Measurements from ENCODE around the gene TRERF1. TPM values are rescaled to one million over a fixed set of nuclear protein-coding genes. Genes with fewer than 3 reads are reported as not detected.

Gene TRERF1
- total and polyA plus RNA-seq, 2 experiments from 2014 or later: 11.2 to 20.6 TPM

DNA sequence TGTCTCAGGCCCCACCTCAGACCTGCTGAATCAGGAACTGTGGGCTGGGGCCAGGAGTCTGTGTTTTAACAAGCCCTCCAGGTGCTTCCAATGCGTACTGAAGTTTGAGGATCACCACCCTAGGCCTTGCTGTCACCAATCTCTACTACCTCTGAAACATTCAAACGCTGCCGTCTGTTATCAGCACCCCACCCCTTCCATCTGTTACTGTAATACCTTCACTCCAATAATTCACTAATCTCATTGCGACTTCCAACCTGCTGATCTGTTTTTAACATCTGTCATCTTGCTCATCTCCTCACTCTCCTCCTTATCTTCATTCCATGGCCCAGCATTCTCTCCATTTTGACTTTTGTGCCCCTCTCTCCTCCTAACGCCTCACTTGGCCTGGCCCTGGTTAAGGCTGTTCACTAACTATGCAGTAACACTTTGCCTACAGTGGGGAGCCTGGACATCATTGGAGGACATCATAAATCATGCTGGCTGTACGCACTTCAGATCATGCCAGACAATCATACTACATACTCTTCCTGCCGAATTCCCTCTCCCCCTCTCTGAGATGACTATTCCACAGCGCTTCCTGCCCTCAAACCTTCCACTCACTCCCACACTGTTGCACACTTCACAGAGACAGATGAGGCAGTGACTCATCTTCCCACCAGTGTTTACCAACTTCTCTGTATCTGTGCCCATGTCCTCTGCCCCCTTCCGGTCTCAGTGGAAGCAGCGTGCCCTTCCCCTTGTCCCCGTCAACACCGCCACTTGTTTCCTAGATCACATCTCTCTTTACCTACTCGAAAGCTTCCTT, 254.0 kb downstream of the TRERF1 start:
- H3K4me2 ChIP-seq: no peak overlapping the region
- TF ChIP-seq ZNF114 (CRISPR knock-in tag; IDR thresholded peaks at IDR 0.05) (no peak), JUNB (IDR thresholded peaks at IDR 0.05; ENCODE audit: unreplicated experiment) (no peak), EZH2 (IDR thresholded peaks at IDR 0.05; ENCODE audit: low read depth, unreplicated experiment) (no peak), ZNF331 (CRISPR knock-in tag; IDR thresholded peaks at IDR 0.05; ENCODE audit: low read depth) (no peak), REST (IDR thresholded peaks at IDR 0.05; ENCODE audit: unreplicated experiment) (no peak), NANOG (IDR thresholded peaks at IDR 0.05; ENCODE audit: borderline replicate concordance) (no peak), STAT1 (IDR thresholded peaks at IDR 0.05; ENCODE audit: unreplicated experiment) (no peak), POLR2AphosphoS5 (IDR thresholded peaks at IDR 0.05; ENCODE audit: low read depth) (no peak), CREB1 (CRISPR knock-in tag; IDR thresholded peaks at IDR 0.05; ENCODE audit: low read depth) (no peak)
- TF ChIP-seq, protein P1, sequence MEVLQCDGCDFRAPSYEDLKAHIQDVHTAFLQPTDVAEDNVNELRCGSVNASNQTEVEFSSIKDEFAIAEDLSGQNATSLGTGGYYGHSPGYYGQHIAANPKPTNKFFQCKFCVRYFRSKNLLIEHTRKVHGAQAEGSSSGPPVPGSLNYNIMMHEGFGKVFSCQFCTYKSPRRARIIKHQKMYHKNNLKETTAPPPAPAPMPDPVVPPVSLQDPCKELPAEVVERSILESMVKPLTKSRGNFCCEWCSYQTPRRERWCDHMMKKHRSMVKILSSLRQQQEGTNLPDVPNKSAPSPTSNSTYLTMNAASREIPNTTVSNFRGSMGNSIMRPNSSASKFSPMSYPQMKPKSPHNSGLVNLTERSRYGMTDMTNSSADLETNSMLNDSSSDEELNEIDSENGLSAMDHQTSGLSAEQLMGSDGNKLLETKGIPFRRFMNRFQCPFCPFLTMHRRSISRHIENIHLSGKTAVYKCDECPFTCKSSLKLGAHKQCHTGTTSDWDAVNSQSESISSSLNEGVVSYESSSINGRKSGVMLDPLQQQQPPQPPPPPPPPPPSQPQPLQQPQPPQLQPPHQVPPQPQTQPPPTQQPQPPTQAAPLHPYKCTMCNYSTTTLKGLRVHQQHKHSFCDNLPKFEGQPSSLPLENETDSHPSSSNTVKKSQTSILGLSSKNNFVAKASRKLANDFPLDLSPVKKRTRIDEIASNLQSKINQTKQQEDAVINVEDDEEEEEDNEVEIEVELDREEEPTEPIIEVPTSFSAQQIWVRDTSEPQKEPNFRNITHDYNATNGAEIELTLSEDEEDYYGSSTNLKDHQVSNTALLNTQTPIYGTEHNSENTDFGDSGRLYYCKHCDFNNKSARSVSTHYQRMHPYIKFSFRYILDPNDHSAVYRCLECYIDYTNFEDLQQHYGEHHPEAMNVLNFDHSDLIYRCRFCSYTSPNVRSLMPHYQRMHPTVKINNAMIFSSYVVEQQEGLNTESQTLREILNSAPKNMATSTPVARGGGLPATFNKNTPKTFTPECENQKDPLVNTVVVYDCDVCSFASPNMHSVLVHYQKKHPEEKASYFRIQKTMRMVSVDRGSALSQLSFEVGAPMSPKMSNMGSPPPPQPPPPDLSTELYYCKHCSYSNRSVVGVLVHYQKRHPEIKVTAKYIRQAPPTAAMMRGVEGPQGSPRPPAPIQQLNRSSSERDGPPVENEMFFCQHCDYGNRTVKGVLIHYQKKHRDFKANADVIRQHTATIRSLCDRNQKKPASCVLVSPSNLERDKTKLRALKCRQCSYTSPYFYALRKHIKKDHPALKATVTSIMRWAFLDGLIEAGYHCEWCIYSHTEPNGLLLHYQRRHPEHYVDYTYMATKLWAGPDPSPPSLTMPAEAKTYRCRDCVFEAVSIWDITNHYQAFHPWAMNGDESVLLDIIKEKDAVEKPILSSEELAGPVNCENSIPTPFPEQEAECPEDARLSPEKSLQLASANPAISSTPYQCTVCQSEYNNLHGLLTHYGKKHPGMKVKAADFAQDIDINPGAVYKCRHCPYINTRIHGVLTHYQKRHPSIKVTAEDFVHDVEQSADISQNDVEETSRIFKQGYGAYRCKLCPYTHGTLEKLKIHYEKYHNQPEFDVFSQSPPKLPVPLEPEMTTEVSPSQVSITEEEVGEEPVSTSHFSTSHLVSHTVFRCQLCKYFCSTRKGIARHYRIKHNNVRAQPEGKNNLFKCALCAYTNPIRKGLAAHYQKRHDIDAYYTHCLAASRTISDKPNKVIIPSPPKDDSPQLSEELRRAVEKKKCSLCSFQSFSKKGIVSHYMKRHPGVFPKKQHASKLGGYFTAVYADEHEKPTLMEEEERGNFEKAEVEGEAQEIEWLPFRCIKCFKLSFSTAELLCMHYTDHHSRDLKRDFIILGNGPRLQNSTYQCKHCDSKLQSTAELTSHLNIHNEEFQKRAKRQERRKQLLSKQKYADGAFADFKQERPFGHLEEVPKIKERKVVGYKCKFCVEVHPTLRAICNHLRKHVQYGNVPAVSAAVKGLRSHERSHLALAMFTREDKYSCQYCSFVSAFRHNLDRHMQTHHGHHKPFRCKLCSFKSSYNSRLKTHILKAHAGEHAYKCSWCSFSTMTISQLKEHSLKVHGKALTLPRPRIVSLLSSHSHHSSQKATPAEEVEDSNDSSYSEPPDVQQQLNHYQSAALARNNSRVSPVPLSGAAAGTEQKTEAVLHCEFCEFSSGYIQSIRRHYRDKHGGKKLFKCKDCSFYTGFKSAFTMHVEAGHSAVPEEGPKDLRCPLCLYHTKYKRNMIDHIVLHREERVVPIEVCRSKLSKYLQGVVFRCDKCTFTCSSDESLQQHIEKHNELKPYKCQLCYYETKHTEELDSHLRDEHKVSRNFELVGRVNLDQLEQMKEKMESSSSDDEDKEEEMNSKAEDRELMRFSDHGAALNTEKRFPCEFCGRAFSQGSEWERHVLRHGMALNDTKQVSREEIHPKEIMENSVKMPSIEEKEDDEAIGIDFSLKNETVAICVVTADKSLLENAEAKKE (CRISPR knock-in tag; IDR thresholded peaks at IDR 0.05): no peak
- TF ChIP-seq, protein P2, sequence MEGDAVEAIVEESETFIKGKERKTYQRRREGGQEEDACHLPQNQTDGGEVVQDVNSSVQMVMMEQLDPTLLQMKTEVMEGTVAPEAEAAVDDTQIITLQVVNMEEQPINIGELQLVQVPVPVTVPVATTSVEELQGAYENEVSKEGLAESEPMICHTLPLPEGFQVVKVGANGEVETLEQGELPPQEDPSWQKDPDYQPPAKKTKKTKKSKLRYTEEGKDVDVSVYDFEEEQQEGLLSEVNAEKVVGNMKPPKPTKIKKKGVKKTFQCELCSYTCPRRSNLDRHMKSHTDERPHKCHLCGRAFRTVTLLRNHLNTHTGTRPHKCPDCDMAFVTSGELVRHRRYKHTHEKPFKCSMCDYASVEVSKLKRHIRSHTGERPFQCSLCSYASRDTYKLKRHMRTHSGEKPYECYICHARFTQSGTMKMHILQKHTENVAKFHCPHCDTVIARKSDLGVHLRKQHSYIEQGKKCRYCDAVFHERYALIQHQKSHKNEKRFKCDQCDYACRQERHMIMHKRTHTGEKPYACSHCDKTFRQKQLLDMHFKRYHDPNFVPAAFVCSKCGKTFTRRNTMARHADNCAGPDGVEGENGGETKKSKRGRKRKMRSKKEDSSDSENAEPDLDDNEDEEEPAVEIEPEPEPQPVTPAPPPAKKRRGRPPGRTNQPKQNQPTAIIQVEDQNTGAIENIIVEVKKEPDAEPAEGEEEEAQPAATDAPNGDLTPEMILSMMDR (conservative IDR thresholded peaks at IDR 0.05; ENCODE audit: low read depth in 2 of 2): no peak
- H3F3A ChIP-seq (replicated peaks; ENCODE audit: low read depth): 0 out of 2 replicates have a peak, but pooled peaks cover 9% of the 10 kb centered on the region
- ATAC-seq (no peak), DNase-seq (ENCODE audit: low spot score) (no peak)
- no peak overlapping the region for H2AFZ ChIP-seq
- no peaks in the 10 kb centered on the region for H4K20me1 ChIP-seq (replicated peaks; ENCODE audit: insufficient read depth)
- Mint-ChIP-seq H3K4me1 (peaks cover 18% of the 10 kb centered on the region), H3K36me3 (ENCODE audit: low read depth) (no peaks in the 10 kb centered on the region; the same call in 2 of the 3 replicates), H3K4me3 (no peak overlapping the region), H3K9me3 (no peaks in the 10 kb centered on the region), H3K27ac (no peak overlapping the region), H3K27me3 (ENCODE audit: insufficient read depth, low read depth, poor library complexity) (peaks cover 4% of the 10 kb centered on the region)
- H3K27ac ChIP-seq (ENCODE audit: low read depth): no peak overlapping the region
- H3K4me3 ChIP-seq: no peak overlapping the region
- H3K27me3 ChIP-seq (ENCODE audit: insufficient read depth): no peaks in the 10 kb centered on the region
- no peaks in the 10 kb centered on the region; the same call in 1 of the 2 replicates for H3K9me2 ChIP-seq (ENCODE audit: insufficient read depth)
- H3K79me2 ChIP-seq (replicated peaks; ENCODE audit: insufficient read depth): no peaks in the 10 kb centered on the region
- no peaks in the 10 kb centered on the region for H3K36me3 ChIP-seq (ENCODE audit: insufficient read depth)
- H3K4me1 ChIP-seq (ENCODE audit: insufficient read depth): peaks cover 6% of the 10 kb centered on the region

Measured in GM23338 (cell line).